HepG2 (cell line): ENCODE measurements around the gene EPHA5. TPM values are rescaled to one million over a fixed set of nuclear protein-coding genes. Genes with fewer than 3 reads are reported as not detected.

ENCODE experiments used
- ATAC-seq: fragments of 200-7000 bp; cut with Tn5 transposase; 3 replicates; pipeline ENCODE4 v1.9.1; 2020; ENCODE audit warnings: mild to moderate bottlenecking, moderate library complexity
- BruUV-seq: library from RNA; stranded (reverse); fragments of 400-500 nt; replicated peaks from 2 replicates; lab custom pipeline; 2021; lab: Mats Ljungman, UMichigan
- CTCF ChIA-PET: fragments of 300-600 bp; formaldehyde crosslinking; extraction: SDS; loops from one replicate; lab custom pipeline; 2021; ENCODE audit warnings: low total read pairs, inconsistent platforms, low intra/inter-chr PET ratio; lab: Yijun Ruan, JAX
- POLR2A ChIA-PET: fragments of 350-600 bp; sonication (Branson Sonifier 250); formaldehyde crosslinking; loops from one replicate; lab custom pipeline; 2020; ENCODE audit warnings: antibody characterized with exemption, inconsistent platforms; lab: Yijun Ruan, JAX
- DNase-seq: peaks from one replicate; pipeline ENCODE4 v3.0.0-alpha.2; 2015; ENCODE audit warnings: low spot score
- FAIRE-seq: peaks from 3 replicates; lab custom pipeline; 2011; peaks lifted over from hg19 to GRCh38; lab: Jason Lieb, UNC
- H2AFZ ChIP-seq: one replicate; pipeline ENCODE4 v1.6.1; 2011; ENCODE audit warnings: low read length, inconsistent platforms
- H3K27ac ChIP-seq: fragments of 300-600 bp; 3 replicates; pipeline ENCODE4 v1.8.0; 2011; ENCODE audit warnings: mixed run types, mild to moderate bottlenecking, mixed read lengths, low read length, inconsistent platforms; ENCODE audit not compliant: insufficient read depth; ENCODE audit errors: extremely low read length
- H3K27me3 ChIP-seq, 2 experiments: fragments of 200-600 bp in 1 of 2; 2 replicates in 1 of 2; 3 replicates in 1 of 2; pipeline versions ENCODE4 v1.6.0 to v1.8.0; 2011; ENCODE audit warnings: low read length in 2 of 2, mild to moderate bottlenecking in 2 of 2, moderate library complexity in 2 of 2, inconsistent platforms in 1 of 2; ENCODE audit not compliant: insufficient read depth in 2 of 2, control insufficient read depth in 1 of 2
- H3K36me3 ChIP-seq, 2 experiments: fragments of 200-600 bp in 1 of 2; replicated peaks in 1 of 2; 2 replicates in 1 of 2; 3 replicates in 1 of 2; pipeline versions ENCODE4 v1.5.1 to v1.8.0; 2011; ENCODE audit warnings: low read length in 2 of 2, inconsistent platforms in 1 of 2; ENCODE audit not compliant: insufficient read depth in 2 of 2, control insufficient read depth in 1 of 2
- H3K4me1 ChIP-seq: 2 replicates; pipeline ENCODE4 v1.5.1; 2012; ENCODE audit warnings: low read length, inconsistent platforms; ENCODE audit not compliant: insufficient read depth
- H3K4me2 ChIP-seq: 2 replicates; pipeline ENCODE4 v1.6.0; 2011; ENCODE audit warnings: low read depth, low read length, inconsistent platforms
- H3K4me3 ChIP-seq, 3 experiments: fragments of 200-600 bp in 1 of 3; sonication (generic), shearing (Covaris generic) in 1 of 3; replicated peaks in 1 of 3; 2 replicates each; pipeline ENCODE4 v1.5.1; 2011 to 2016; ENCODE audit warnings: low read length in 3 of 3, inconsistent platforms in 2 of 3, low read depth in 2 of 3, mild to moderate bottlenecking in 2 of 3, control low read depth in 1 of 3, mixed read lengths in 1 of 3; ENCODE audit not compliant: insufficient read depth in 1 of 3
- H3K79me2 ChIP-seq: one replicate; pipeline ENCODE4 v1.6.1; 2011; ENCODE audit warnings: low read length, inconsistent platforms; ENCODE audit not compliant: insufficient read depth
- H3K9ac ChIP-seq: 2 replicates; pipeline ENCODE4 v1.6.0; 2011; ENCODE audit warnings: mild to moderate bottlenecking, low read depth, low read length, inconsistent platforms; ENCODE audit not compliant: insufficient read depth
- H3K9me3 ChIP-seq: 2 replicates; pipeline ENCODE4 v1.5.1; 2012; ENCODE audit warnings: mild to moderate bottlenecking, low read length
- H4K20me1 ChIP-seq: 2 replicates; pipeline ENCODE4 v1.6.0; 2011; ENCODE audit warnings: inconsistent platforms, mild to moderate bottlenecking, low read length, moderate library complexity; ENCODE audit not compliant: insufficient read depth
- CC2D1A ChIP-seq: sonication (generic); formaldehyde crosslinking; IDR thresholded peaks from 2 replicates; pipeline ENCODE4 v1.8.1; 2023; ENCODE audit warnings: mild to moderate bottlenecking, missing genetic modification reagents
- DRAP1 ChIP-seq: IDR thresholded peaks from 2 replicates; pipeline ENCODE4 v1.6.1; 2016; ENCODE audit warnings: missing genetic modification reagents, missing compliant biosample characterization
- FOXK1 ChIP-seq: sonication (generic); formaldehyde crosslinking; IDR thresholded peaks from 2 replicates; pipeline ENCODE4 v1.4.0; 2020; ENCODE audit warnings: low read depth, missing genetic modification reagents, borderline replicate concordance
- FOXO4 ChIP-seq: sonication (generic); formaldehyde crosslinking; conservative IDR thresholded peaks from 2 replicates; pipeline ENCODE4 v1.8.1; 2023; ENCODE audit warnings: missing genetic modification reagents
- MTA3 ChIP-seq: sonication (generic); formaldehyde crosslinking; IDR thresholded peaks from 2 replicates; pipeline ENCODE4 v1.4.0; 2020; ENCODE audit warnings: missing genetic modification reagents
- REST ChIP-seq, 2 experiments: IDR thresholded peaks; 2 replicates each; pipeline ENCODE4 v1.6.1; 2011 to 2012; ENCODE audit warnings: low read length in 2 of 2, borderline replicate concordance in 1 of 2, low read depth in 1 of 2, mild to moderate bottlenecking in 1 of 2, moderate library complexity in 1 of 2
- RFXANK ChIP-seq: IDR thresholded peaks from 2 replicates; pipeline ENCODE4 v1.6.1; 2016
- SALL1 ChIP-seq: sonication (generic); formaldehyde crosslinking; IDR thresholded peaks from 2 replicates; pipeline ENCODE4 v1.8.0; 2022; ENCODE audit warnings: mild to moderate bottlenecking, missing genetic modification reagents
- SKI ChIP-seq: fragments of 450-650 bp; IDR thresholded peaks from one replicate; pipeline ENCODE4 v1.6.1; 2018; ENCODE audit warnings: mild to moderate bottlenecking; ENCODE audit not compliant: partially characterized antibody
- TAF1 ChIP-seq: sonication (generic); formaldehyde crosslinking; IDR thresholded peaks from 2 replicates; pipeline ENCODE4 v1.4.0; 2020; ENCODE audit warnings: missing genetic modification reagents
- THAP11 ChIP-seq: IDR thresholded peaks from 2 replicates; pipeline ENCODE4 v1.6.1; 2016; ENCODE audit warnings: missing biosample characterization, missing genetic modification reagents
- ZNF251 ChIP-seq: sonication (generic); formaldehyde crosslinking; IDR thresholded peaks from 2 replicates; pipeline ENCODE4 v1.9.0; 2021; ENCODE audit warnings: mild to moderate bottlenecking, missing genetic modification reagents
- ZNF549 ChIP-seq: sonication (generic); formaldehyde crosslinking; IDR thresholded peaks from 2 replicates; pipeline ENCODE4 v1.5.0; 2020; ENCODE audit warnings: missing genetic modification reagents
- ZNF577 ChIP-seq: sonication (generic); formaldehyde crosslinking; IDR thresholded peaks from 2 replicates; pipeline ENCODE4 v1.4.0; 2020; ENCODE audit warnings: mild to moderate bottlenecking, low read depth, missing genetic modification reagents, borderline replicate concordance
- WGBS: methylation state at CpG from one replicate; pipeline ENCODE4 v1.1.6; 2017; ENCODE audit warnings: low lambda C conversion rate; 5-methylcytosine and 5-hydroxymethylcytosine counted together
- in situ Hi-C: cut with HindIII; loops from 2 replicates; pipeline ENCODE4 v1.10.0; 2017; ENCODE audit warnings: low pct_unique_long_range_greater_than_20kb; ENCODE audit not compliant: extremely low pct_ligation_motif_present
- intact Hi-C: fragments of 100-400 bp; cut with micrococcal nuclease; formaldehyde crosslinking; loops from one replicate; pipeline ENCODE4 v1.10.0; 2022; ENCODE audit not compliant: unreplicated experiment
- polyA plus RNA-seq, 8 experiments: library from polyadenylated mRNA; depleted of rRNA in 3 of 8; stranded (reverse) in 7 of 8; unstranded in 1 of 8; fragments of >200 nt; fragmentation: Illumina TruSeq in 4 of 8; extraction: Trizol in 4 of 8; gene quantifications; 2 replicates each; pipeline versions ENCODE4 v1.2.1 to v1.2.3, GENCODE V29; 2011 to 2016; ENCODE audit warnings: low read depth in 4 of 8, missing spikeins in 1 of 8, mixed read lengths in 1 of 8; ENCODE audit not compliant: insufficient read depth in 1 of 8
- total RNA-seq, 5 experiments: library from RNA; depleted of rRNA; stranded (reverse); fragments of >200 nt; fragmentation: Illumina TruSeq; extraction: Trizol; gene quantifications; 2 replicates each; pipeline ENCODE4 v1.2.3, GENCODE V29; 2016; ENCODE audit warnings: low read depth in 1 of 5
- TF ChIP-seq, protein P1 (sequence below): sonication (generic); formaldehyde crosslinking; IDR thresholded peaks from 2 replicates; pipeline ENCODE4 v1.8.0; 2022; ENCODE audit warnings: mild to moderate bottlenecking, missing genetic modification reagents
- TF ChIP-seq, protein P2 (sequence below): sonication (generic); formaldehyde crosslinking; IDR thresholded peaks from 2 replicates; pipeline ENCODE4 v1.4.0; 2020; ENCODE audit warnings: missing genetic modification reagents, borderline replicate concordance

The EPHA5 gene
- total and polyA plus RNA-seq, 2 of the 13 experiments (the other 11 are each of a cell fraction or from before 2014, with no cell fraction given) = not detected

DNA sequence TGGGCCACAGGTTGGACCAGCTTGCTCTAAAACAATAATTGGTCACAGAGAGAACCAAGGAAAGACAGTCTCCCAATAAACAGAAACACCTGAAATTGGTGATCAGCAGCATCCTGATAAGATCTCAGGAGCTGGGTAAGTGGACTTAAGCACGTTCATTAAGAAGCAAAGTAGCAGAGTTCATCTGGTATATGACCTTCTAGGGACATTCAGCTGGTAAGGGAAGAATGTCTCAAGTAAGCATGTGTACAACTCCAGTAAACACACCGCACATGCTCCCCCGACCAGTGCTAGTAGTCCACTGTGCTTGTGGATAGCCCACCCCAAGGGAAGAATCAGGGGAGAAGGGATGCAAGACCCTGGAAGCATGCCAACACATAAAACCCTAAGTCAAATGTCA lies 216.9 kb downstream of the EPHA5 start:
- no peaks in the 10 kb centered on the region for H3K36me3 ChIP-seq
- no peak overlapping the region for H3K27ac ChIP-seq
- H3K4me1 ChIP-seq = no peaks in the 10 kb centered on the region
- no TSS peak for BruUV-seq
- in situ Hi-C loops (no loop called here), intact Hi-C loops (no loop called here)
- H3K4me2 ChIP-seq = no peak overlapping the region
- no peaks in the 10 kb centered on the region for H3K27me3 ChIP-seq
- no peaks in the 10 kb centered on the region for H4K20me1 ChIP-seq
- POLR2A ChIA-PET = no interaction called here
- WGBS = 0% methylated on average over 1 of the region's 3 CpGs
- H3K9me3 ChIP-seq = no peaks in the 10 kb centered on the region
- no peak for TF ChIP-seq SALL1 (CRISPR knock-in tag)
- TF ChIP-seq SKI = no peak
- no peak for TF ChIP-seq ZNF549 (CRISPR knock-in tag)
- TF ChIP-seq MTA3 = no peak
- no peak for TF ChIP-seq FOXK1 (CRISPR knock-in tag)
- TF ChIP-seq TAF1 (CRISPR knock-in tag) = no peak
- TF ChIP-seq FOXO4 (CRISPR knock-in tag) = no peak
- TF ChIP-seq DRAP1 (CRISPR knock-in tag) = no peak
- no peak for TF ChIP-seq RFXANK (CRISPR knock-in tag)
- TF ChIP-seq THAP11 = no peak
- TF ChIP-seq, protein P1, sequence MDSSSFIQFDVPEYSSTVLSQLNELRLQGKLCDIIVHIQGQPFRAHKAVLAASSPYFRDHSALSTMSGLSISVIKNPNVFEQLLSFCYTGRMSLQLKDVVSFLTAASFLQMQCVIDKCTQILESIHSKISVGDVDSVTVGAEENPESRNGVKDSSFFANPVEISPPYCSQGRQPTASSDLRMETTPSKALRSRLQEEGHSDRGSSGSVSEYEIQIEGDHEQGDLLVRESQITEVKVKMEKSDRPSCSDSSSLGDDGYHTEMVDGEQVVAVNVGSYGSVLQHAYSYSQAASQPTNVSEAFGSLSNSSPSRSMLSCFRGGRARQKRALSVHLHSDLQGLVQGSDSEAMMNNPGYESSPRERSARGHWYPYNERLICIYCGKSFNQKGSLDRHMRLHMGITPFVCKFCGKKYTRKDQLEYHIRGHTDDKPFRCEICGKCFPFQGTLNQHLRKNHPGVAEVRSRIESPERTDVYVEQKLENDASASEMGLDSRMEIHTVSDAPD (CRISPR knock-in tag) = no peak
- no peak for TF ChIP-seq ZNF251 (CRISPR knock-in tag)
- TF ChIP-seq, protein P2, sequence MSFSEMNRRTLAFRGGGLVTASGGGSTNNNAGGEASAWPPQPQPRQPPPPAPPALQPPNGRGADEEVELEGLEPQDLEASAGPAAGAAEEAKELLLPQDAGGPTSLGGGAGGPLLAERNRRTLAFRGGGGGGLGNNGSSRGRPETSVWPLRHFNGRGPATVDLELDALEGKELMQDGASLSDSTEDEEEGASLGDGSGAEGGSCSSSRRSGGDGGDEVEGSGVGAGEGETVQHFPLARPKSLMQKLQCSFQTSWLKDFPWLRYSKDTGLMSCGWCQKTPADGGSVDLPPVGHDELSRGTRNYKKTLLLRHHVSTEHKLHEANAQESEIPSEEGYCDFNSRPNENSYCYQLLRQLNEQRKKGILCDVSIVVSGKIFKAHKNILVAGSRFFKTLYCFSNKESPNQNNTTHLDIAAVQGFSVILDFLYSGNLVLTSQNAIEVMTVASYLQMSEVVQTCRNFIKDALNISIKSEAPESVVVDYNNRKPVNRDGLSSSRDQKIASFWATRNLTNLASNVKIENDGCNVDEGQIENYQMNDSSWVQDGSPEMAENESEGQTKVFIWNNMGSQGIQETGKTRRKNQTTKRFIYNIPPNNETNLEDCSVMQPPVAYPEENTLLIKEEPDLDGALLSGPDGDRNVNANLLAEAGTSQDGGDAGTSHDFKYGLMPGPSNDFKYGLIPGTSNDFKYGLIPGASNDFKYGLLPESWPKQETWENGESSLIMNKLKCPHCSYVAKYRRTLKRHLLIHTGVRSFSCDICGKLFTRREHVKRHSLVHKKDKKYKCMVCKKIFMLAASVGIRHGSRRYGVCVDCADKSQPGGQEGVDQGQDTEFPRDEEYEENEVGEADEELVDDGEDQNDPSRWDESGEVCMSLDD = no peak
- no peak for TF ChIP-seq ZNF577 (CRISPR knock-in tag)
- no peak for TF ChIP-seq REST (IDR thresholded peaks at IDR 0.05; ENCODE audit: borderline replicate concordance in 1 of 2, low read depth in 1 of 2, low read length in 2 of 2)
- no peak for TF ChIP-seq CC2D1A (CRISPR knock-in tag)
- FAIRE-seq (no peak), DNase-seq (no peak), ATAC-seq (no peak)
- H2AFZ ChIP-seq = no peak overlapping the region
- H3K9ac ChIP-seq = no peak overlapping the region
- CTCF ChIA-PET = no interaction called here
- no peaks in the 10 kb centered on the region for H3K79me2 ChIP-seq
- H3K4me3 ChIP-seq = no peak overlapping the region
